HepG2 (cell line): ENCODE measurements around the gene POLR3GL. TPM values are rescaled to one million over a fixed set of nuclear protein-coding genes. Genes with fewer than 3 reads are reported as not detected.

Source experiments
- ATRX ChIP-seq: sonication (generic); formaldehyde crosslinking; IDR thresholded peaks from 2 replicates; pipeline ENCODE4 v1.4.0; 2020; ENCODE audit warnings: missing genetic modification reagents, borderline replicate concordance
- CEBPG ChIP-seq: IDR thresholded peaks from 2 replicates; pipeline ENCODE4 v1.6.1; 2016
- ELF1 ChIP-seq: sonication (generic); formaldehyde crosslinking; IDR thresholded peaks from 2 replicates; pipeline ENCODE4 v1.4.0; 2020; ENCODE audit warnings: missing genetic modification reagents
- KDM6A ChIP-seq: IDR thresholded peaks from 2 replicates; pipeline ENCODE4 v1.6.1; 2016; ENCODE audit warnings: low read depth
- MXD3 ChIP-seq: IDR thresholded peaks from 2 replicates; pipeline ENCODE4 v1.6.1; 2016; ENCODE audit warnings: mild to moderate bottlenecking, missing biosample characterization, missing genetic modification reagents
- PCBP2 ChIP-seq: fragments of 200-400 bp; formaldehyde crosslinking; optimal IDR thresholded peaks from 2 replicates; pipeline ENCODE3; 2018; ENCODE audit warnings: low read length, low read depth; ENCODE audit not compliant: poor library complexity, severe bottlenecking
- REPIN1 ChIP-seq: sonication (generic); formaldehyde crosslinking; IDR thresholded peaks from 2 replicates; pipeline ENCODE4 v1.8.0; 2022; ENCODE audit warnings: missing genetic modification reagents, low read depth, mild to moderate bottlenecking, borderline replicate concordance
- RFXAP ChIP-seq: sonication (generic); formaldehyde crosslinking; IDR thresholded peaks from 2 replicates; pipeline ENCODE4 v1.4.0; 2020; ENCODE audit warnings: missing genetic modification reagents, borderline replicate concordance
- SKIL ChIP-seq: sonication (generic); formaldehyde crosslinking; IDR thresholded peaks from 2 replicates; pipeline ENCODE4 v1.8.0; 2022; ENCODE audit warnings: missing genetic modification reagents, mild to moderate bottlenecking, moderate library complexity, borderline replicate concordance
- ZNF275 ChIP-seq: sonication (generic); formaldehyde crosslinking; IDR thresholded peaks from 2 replicates; pipeline ENCODE4 v1.8.0; 2022; ENCODE audit warnings: missing genetic modification reagents, mild to moderate bottlenecking, inconsistent platforms, borderline replicate concordance
- ZNF318 ChIP-seq: sonication (generic); formaldehyde crosslinking; IDR thresholded peaks from 2 replicates; pipeline ENCODE4 v1.4.0; 2020; ENCODE audit warnings: mild to moderate bottlenecking, missing genetic modification reagents
- ZNF350 ChIP-seq: sonication (generic); formaldehyde crosslinking; IDR thresholded peaks from 2 replicates; pipeline ENCODE4 v1.4.0; 2020; ENCODE audit warnings: mild to moderate bottlenecking, low read depth, missing genetic modification reagents, borderline replicate concordance
- ZNF432 ChIP-seq: sonication (generic); formaldehyde crosslinking; IDR thresholded peaks from 2 replicates; pipeline ENCODE4 v1.5.0; 2020; ENCODE audit warnings: missing genetic modification reagents, mild to moderate bottlenecking, borderline replicate concordance
- ZNF615 ChIP-seq: sonication (generic); formaldehyde crosslinking; IDR thresholded peaks from 2 replicates; pipeline ENCODE4 v1.5.0; 2020; ENCODE audit warnings: mild to moderate bottlenecking, missing genetic modification reagents, borderline replicate concordance
- ZNF616 ChIP-seq: sonication (generic); formaldehyde crosslinking; IDR thresholded peaks from 2 replicates; pipeline ENCODE4 v1.5.0; 2020; ENCODE audit warnings: low read depth, mild to moderate bottlenecking, missing genetic modification reagents
- ZNF746 ChIP-seq: sonication (generic); formaldehyde crosslinking; IDR thresholded peaks from 2 replicates; pipeline ENCODE4 v1.8.0; 2022; ENCODE audit warnings: mild to moderate bottlenecking, missing genetic modification reagents
- polyA plus RNA-seq, 8 experiments: library from polyadenylated mRNA; depleted of rRNA in 3 of 8; stranded (reverse) in 7 of 8; unstranded in 1 of 8; fragments of >200 nt; fragmentation: Illumina TruSeq in 4 of 8; extraction: Trizol in 4 of 8; gene quantifications; 2 replicates each; pipeline versions ENCODE4 v1.2.1 to v1.2.3, GENCODE V29; 2011 to 2016; ENCODE audit warnings: low read depth in 4 of 8, missing spikeins in 1 of 8, mixed read lengths in 1 of 8; ENCODE audit not compliant: insufficient read depth in 1 of 8
- total RNA-seq, 5 experiments: library from RNA; depleted of rRNA; stranded (reverse); fragments of >200 nt; fragmentation: Illumina TruSeq; extraction: Trizol; gene quantifications; 2 replicates each; pipeline ENCODE4 v1.2.3, GENCODE V29; 2016; ENCODE audit warnings: low read depth in 1 of 5

Gene POLR3GL
- total and polyA plus RNA-seq, 2 of the 13 experiments (the other 11 are each of a cell fraction or from before 2014, with no cell fraction given) = 11.5 to 12.4 TPM

- TF ChIP-seq ZNF318 (CRISPR knock-in tag) (no peak), CEBPG (CRISPR knock-in tag) (no peak), ZNF616 (CRISPR knock-in tag) (no peak), PCBP2 (no peak), ATRX (CRISPR knock-in tag) (no peak), REPIN1 (CRISPR knock-in tag) (peak; percentile 29; the same call in 1 of the 2 replicates), ZNF615 (CRISPR knock-in tag) (no peak), ELF1 (CRISPR knock-in tag) (0 out of 2 replicates have a peak, but pooled peaks have one; percentile 25), SKIL (peak; percentile 61; the same call in 1 of the 2 replicates), MXD3 (CRISPR knock-in tag) (0 out of 2 replicates have a peak, but pooled peaks have one; percentile 18), ZNF275 (CRISPR knock-in tag) (no peak), KDM6A (CRISPR knock-in tag) (no peak), ZNF746 (CRISPR knock-in tag) (no peak), ZNF350 (CRISPR knock-in tag) (no peak), RFXAP (CRISPR knock-in tag) (no peak), ZNF432 (no peak)
Measured at GRCh38 chr1:145957443-145958319, 6.8 kb upstream of the POLR3GL start, which contains the start of gene LIX1L (continued).
